CD4-positive, alpha-beta T cell treated with Interleukin-15 for 4 hours (primary cell): ENCODE data around the gene FMN2.

Experiments
- DNase-seq: peaks from one replicate; pipeline ENCODE4 v3.0.0-alpha.2; 2020; ENCODE audit warnings: low spot score

FMN2 gene

DNA sequence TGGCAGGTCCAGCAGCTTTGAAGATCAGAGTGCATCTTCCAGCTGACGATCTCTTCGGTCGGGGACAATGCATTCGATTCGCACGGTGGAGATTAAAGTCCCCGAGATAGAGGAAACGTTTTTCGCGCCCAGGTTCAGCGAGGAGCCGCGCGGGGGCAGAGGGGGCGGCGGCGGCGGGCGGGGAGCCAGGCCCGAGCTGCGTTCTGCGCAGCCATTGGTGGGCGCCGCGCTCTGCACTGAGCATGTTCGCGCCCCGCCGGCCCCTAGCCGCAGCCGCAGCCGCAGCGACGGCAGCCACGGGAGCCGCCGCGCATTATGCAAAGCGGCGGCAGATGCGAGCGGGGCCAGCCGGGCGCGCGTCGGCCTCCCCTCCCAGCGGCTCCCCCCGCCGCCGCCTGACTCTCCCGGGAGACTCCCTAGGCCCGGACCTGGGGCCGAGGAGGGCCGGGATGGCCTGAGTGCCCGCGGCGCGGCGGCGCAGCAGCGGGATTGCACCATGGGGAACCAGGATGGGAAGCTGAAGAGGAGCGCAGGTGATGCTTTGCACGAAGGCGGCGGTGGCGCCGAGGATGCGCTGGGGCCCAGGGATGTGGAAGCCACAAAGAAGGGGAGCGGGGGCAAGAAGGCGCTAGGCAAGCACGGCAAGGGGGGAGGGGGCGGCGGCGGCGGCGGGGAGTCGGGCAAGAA is at the start of gene FMN2:
TSS of gene FMN2 (plus strand) at position 270 of the 687 bp plus-strand sequence. CDS start at position 497, 227 bp downstream.
- no peak for DNase-seq

DNA sequence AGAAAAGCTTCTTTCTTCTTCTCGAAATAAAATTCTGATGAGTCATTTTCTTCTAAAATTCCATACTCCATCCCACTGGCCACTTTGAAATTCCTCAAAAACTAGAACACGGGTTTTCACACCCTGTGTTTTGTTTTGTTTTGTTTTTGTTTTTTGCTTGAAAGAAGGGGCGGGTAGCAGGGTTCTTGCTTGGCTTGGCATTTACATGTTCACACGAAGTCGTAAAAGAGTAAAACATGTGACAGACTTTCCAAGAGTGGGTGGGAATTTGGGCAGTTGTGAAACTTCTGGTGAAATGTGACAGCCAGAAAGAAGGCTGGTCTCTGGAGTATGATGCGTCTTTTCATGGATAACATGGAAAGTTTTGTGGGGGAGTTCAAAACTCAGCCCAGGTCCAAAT is 47.1 kb upstream of the FMN2 start:
- DNase-seq = no peak

DNA sequence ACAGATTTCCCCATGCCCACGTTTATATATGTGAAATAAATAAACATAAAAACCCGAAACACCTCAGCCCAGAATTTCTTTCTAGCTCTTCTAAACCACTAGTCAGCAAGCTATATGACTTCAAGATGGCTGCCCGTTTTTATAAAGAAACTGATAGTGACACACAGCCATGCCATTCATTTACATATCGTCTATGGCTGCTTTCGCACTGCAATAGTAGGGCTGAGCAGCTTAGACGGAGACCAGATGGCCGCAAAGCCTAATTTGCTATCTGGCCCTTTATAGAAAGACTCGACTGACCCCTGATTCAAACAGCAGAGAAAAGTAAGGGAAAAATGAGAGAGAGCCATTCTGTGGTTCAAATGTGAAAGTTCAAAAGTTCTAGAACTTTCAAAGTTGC is 45.7 kb upstream of the FMN2 start:
- DNase-seq = no peak

DNA sequence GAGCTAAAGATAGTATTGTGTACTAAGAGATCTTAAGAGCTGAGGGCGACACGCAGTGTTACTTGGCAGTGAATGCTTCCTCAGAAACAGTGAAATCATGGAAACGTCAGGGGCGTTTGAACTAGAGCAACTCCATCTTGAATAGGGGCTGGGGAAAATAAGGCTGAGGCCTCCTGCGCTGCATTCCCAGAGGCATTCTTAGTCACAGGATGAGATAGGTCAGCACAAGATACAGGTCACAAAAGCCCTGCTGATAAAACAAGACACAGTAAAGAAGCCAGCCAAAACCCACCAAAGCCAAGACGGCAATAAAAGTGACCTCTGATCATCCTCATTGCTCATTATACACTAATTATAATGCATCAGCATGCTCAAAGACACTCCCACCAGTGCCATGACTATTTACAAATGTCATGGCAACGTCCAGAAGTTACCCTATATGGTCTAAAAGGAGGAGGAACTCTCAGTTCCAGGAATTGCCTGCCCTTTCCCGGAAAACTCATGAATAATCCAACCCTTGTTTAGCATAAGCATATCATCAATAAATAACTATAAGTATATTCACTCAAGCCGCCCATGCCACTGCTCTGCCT is 37.5 kb upstream of the FMN2 start:
- DNase-seq = no peak

DNA sequence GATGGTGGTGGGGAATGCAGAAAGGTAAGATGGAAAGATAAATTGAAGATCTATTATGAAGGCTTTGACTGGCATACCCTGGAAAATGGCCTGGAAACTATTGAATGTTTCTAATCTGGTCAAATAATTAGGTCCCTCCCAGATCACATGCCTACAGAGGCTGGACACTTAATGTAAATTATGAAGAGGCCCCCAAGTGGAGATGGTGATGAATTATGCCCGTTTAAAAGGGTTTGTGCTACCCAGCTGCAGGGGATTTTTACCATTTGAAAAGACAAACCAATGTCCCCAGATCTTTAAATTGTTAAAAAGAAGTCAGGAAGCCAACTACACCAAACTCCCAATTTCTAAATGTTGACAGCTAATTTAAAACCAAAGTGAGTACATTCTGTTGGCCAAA is 35.7 kb upstream of the FMN2 start:
- DNase-seq = no peak

DNA sequence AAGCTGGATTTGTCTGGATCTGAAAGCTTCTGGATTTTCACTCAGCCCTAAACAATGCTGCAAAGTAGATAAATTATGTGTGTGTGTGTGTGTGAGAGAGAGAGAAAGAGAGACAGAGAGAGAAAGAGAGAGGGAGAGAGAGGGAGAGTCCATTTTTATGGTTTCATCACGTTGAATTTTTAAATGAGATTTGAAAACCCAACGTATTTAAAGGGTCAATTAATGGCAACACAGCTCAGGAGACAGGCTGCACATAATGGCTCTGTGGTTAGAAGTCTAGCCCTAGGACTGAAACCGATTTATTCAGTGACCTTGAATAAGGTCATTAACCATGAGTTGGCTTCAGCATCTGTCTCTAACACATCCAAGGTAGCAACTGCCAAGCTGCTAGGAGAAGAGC is 35.3 kb upstream of the FMN2 start:
- no peak for DNase-seq

DNA sequence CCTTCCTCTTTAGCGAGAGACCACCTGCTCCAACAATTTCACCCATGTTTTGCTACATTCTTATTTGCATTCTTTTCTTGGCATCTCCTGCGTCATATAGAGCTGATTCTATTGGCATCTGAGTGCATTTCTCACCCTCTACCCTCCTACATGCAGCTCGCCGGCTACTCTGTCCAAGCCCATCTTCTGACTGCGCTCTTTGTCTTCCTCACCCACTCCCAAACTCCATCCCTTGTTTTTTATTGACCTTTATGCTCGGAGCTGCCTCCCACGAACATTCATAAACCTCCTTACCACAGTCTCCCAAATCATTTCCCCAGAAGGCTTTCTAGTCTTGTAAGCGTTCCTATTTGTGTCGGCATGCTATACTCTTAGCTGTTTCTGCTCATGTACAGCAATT is 33.6 kb upstream of the FMN2 start:
- no peak for DNase-seq

DNA sequence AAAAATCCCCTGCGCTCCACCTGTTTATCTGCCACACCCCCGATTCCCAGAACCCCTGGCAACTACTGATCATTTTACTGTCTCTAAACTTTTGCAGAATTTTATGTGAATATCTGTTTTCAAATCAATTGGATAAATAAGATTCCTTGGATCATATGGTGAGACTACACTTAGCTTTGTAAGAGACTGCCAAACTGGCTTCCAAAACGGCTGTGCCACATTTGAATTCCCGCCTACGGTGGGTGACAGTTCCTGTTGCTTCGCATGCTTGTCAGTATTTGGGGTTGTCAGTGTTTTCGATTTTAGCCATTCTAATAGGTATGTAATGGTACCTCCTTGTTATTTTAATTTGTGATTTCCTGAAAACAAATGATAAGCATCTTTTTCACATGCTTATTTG is 22.7 kb upstream of the FMN2 start:
- no peak for DNase-seq

DNA sequence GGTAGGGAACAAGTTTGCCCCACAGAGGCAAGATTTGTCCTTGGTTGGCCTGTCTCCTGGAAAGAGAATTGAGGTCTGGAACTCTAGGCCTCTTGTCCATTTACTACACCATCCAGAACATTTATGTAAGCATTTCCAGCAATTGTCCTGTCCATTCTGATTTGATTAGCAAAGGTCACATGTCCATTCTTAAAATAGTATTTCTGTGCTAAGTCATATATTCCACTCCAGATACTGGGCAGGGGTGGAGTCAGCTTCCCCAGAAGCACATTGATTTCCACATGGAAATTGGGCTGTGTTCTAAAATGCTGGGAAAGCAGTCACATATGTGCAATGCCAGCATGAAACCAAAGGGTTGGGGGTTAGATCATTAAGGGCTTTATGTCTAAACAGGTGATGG is 21.5 kb upstream of the FMN2 start:
- no peak for DNase-seq

DNA sequence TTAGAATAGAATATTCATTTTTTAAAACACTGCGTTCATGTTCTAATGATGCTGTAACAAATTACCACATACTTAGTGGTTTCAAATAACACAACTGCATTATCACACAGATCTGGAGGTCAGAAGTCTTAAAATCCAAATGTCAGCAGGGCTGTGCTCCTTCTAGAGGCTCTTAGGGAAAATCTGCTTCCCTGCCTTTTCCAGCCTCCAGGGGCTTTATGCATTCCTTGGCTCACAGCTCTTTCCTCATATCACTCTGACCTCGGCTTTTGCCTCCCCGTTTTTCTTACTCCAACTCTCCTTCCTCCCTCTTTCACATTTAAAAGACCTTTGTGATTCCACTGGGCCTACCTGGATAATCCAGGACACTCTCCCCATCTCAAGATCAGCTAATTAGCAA is 18.6 kb upstream of the FMN2 start:
- no peak for DNase-seq

DNA sequence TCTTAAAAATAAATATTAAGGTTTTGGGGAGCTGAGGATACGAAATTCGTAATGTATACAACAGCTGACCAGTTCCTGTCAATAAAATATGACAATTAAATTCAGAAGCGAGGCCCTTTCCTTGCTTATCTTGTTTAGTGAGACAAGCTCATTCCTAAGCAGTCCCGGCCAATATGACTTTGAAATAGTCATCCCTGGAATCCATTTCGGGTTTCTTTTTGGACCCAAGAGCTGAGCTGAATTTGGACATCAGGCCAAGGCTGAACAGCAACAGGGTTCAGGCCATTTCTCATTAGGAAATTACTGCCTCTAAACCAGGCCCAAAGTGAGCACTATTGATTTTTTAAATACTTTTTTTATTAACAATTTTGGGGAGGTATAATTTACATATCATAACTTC is 17.3 kb upstream of the FMN2 start:
- DNase-seq = no peak

DNA sequence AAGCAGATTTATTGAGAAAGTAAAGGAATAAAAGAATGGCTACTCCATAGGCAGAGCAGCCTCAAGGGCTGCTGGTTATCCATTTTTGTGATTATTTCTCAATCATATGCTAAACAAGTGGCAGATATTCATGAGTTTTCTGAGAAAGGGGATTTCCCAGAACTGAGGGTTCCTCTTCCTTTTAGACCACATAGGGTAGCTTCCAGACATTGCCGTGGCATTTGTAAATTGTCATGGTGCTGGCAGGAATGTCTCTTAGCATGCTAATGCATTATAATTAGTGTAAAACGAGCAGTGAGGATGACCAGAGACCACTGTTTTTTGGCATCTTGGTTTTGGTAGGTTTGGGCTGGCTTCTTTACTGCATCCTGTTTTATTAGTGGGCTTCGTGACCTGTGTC is 16.8 kb upstream of the FMN2 start:
- DNase-seq = no peak

DNA sequence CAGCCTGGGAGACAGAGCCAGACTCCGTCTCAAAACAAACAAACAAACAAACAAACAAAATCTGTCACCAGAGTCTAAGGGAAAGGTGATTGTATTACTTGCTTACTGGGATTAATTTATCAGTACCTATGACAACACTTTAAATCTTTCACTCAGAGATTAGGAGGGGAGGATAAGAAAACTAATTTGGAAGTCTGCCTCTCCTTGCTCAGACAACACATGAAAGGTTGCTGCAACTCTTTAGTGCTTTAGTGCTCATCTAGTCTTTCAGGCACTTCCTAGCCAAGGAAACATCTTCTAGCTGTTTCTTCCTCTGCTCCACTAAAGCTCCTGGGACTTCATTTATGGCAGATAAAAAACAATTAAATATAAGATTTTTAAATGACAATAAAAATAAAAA is 7.3 kb upstream of the FMN2 start:
- DNase-seq = no peak

DNA sequence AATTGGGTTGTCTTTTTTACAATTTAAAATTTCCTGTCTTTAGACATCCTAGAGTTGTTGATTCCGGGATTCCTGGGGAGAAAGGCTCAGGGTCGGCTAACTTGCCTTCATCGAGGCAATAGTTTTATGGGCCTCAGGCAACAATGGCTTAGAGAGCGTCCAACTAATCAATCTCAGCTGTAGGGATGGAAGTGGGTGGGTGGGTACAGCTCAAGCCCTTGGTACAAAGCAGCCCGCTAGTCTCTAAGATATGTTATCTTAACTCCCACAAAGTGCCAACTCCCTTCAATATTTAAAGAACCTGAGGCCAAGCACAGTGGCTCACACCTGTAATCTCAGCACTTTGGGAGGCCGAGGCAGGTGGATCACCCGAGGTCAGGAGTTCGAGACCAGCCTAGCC is 6.9 kb upstream of the FMN2 start:
- no peak for DNase-seq

DNA sequence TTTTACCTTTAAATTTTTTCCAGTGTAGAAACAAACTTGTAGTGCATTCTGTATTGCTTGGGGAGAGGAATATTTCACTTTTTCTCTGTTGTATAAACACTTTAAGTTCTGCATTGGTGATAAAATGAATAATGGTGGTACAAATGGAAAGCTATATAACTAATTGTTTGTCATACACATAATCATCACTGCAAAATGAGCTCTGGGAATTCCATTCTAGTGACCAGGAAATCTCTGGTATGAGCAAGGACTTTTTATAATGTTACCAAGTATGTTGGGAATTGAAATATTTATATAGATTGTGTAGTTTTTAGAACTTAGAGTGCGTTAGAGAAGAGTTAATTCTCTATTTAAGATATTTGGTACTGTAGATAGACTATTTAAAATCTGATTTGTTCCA is 5.0 kb upstream of the FMN2 start:
- no peak for DNase-seq

DNA sequence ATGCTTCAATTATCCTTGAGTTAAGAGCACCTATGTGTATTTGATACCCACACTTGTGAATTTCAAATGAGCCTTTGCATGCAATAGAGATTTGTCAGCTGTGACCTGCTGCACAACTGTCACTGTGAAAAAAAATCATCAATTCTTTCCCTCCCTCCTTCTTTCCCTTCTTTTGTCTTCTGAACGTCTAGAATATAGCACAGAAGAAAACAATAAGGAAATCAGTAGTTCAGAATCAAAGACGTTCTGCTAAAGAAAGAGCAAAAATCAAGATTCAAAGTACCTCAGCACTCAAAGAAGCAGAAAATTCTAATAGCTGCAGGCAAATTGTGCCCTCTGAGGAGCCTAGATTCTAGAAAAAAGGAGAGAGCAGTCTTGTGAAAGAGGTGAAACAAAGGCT is 1.7 kb upstream of the FMN2 start:
- no peak for DNase-seq

DNA sequence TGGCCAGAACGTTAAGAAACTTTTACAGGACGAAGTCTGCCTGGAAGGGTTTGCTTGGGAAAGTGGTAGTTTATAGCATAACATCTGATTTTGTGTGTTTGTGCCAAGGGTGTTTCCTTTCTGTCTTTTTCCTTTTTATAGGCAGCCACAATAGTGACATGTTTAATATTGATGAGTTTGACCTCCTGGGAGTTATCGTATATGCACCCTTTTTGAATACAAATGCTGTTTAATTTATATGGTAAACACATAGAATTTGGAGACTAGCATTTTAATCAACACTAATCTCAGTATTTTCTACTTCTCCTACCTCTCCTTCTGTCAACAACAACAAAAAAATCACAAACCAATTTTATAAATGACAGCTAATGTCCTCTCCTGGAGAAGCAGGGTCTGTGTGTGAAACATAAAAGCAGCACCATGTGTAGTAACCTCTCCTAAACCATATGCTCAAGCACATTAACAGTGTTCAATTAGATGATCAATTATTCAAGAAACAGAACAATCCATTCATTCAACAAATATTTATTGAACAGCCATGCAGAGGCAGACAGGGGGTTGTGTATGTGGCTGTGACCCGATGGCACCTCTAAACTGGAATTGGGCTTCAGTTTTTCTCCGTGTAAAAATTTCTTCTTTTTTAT is 604 bp upstream of the FMN2 start:
- no peak for DNase-seq

DNA sequence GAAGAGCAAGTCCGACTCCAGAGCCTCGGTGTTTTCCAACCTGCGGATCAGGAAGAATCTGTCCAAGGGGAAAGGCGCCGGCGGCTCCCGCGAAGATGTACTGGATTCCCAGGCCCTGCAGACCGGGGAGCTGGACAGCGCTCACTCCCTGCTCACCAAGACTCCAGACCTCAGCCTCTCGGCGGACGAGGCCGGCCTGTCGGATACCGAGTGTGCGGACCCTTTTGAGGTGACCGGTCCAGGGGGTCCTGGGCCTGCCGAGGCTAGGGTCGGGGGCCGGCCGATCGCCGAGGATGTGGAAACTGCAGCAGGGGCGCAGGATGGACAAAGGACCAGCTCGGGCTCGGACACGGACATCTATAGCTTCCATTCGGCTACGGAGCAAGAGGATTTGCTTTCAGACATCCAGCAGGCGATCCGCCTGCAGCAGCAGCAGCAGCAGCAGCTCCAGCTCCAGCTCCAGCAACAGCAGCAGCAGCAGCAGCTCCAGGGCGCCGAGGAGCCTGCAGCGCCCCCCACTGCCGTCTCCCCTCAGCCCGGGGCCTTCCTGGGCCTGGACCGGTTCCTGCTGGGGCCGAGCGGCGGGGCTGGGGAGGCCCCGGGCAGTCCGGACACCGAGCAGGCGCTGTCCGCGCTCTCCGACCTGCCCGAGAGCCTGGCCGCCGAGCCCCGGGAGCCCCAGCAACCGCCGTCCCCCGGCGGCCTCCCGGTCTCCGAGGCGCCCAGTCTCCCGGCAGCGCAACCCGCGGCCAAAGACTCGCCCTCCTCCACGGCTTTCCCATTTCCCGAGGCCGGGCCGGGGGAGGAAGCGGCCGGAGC is 827 bp downstream of the FMN2 start:
- no peak for DNase-seq

DNA sequence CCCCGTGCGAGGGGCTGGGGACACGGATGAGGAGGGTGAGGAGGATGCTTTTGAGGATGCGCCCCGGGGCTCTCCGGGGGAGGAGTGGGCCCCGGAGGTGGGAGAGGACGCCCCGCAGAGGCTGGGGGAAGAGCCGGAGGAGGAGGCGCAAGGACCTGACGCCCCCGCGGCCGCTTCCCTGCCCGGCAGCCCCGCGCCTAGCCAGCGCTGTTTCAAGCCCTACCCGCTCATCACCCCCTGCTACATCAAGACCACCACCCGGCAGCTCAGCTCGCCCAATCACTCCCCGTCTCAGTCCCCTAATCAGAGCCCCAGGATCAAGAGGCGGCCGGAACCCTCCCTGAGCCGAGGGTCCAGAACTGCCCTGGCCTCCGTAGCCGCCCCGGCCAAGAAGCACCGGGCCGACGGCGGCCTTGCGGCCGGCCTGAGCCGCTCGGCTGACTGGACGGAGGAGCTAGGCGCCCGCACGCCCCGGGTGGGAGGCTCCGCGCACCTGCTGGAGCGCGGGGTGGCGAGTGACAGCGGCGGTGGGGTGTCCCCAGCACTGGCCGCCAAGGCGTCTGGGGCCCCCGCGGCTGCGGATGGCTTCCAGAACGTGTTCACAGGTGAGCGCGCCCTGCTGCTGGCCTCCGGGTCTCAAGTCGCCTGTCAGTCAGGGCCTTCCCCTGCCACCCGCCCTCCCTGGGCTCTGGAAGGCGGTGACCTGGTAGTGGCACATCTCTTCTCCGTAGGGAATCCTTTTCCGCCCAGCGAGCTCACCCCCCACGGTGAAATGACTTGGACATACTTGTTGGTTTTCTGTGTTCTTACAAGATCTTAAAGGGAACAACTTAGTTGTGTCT is 1.7 kb downstream of the FMN2 start:
- DNase-seq = no peak

DNA sequence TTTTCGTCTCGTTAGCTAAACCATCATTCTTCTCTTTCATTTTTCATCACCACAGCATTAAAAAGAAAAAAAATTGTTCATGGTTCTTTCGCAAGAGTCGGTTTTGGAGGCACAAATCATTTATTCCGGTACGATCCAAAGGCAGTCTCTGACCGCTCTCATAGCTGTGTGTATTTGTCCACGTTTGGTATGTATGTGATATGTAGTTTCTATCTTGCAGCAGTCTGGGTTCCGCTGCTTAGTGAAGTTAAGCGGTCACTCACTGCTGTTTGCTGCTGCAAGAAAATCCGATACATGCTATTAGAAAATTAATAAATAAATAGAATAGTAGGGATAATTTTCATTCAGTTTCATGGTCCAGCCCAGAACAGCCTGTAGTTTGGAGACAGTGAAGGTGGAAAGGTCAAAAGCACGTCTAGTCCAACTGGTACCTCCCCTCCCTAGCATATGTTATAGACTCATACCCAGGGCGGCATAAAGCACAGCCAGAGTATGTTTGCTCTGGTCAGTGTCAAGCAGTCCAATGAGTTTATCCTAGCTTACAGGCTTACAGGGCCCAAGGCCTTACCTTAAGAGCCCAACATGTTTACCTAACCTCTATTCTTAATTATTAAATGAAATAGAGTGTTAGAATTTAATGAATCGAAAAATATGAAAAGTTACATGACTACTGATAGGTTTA is 2.5 kb downstream of the FMN2 start:
- no peak for DNase-seq

DNA sequence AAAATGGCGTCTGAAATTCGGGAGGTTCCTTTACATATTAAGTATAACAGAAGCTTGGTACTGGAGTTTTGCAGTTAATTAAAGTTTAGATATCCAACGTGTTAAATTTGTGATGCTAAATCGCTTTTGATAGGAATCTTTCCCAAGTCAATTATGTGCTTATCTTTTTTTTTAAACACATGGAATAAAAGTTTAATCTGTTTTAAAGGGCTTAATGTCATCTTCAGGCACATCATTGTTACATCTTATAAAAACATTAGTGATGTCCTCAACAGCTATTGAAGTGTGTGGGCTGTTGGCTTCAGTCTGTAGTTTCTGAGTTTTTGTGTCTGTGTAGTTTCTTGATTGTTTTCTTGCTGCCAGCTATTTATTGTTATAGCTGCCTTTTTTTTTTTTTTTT is 5.3 kb downstream of the FMN2 start:
- no peak for DNase-seq
